ENCODE results near the gene TMEM145. TPM values are rescaled to one million over a fixed set of nuclear protein-coding genes. Genes with fewer than 3 reads are reported as not detected.
A peak's percentile ranks its signal among the peaks of the same experiment; 100 is the strongest.

TMEM145 gene
- total and polyA plus RNA-seq, 10 of the 15 experiments (the other 5 are each of a cell fraction or from before 2014, with no cell fraction given), result 0.04 to 0.97 (median 0.16) TPM; not detected in 4

DNA sequence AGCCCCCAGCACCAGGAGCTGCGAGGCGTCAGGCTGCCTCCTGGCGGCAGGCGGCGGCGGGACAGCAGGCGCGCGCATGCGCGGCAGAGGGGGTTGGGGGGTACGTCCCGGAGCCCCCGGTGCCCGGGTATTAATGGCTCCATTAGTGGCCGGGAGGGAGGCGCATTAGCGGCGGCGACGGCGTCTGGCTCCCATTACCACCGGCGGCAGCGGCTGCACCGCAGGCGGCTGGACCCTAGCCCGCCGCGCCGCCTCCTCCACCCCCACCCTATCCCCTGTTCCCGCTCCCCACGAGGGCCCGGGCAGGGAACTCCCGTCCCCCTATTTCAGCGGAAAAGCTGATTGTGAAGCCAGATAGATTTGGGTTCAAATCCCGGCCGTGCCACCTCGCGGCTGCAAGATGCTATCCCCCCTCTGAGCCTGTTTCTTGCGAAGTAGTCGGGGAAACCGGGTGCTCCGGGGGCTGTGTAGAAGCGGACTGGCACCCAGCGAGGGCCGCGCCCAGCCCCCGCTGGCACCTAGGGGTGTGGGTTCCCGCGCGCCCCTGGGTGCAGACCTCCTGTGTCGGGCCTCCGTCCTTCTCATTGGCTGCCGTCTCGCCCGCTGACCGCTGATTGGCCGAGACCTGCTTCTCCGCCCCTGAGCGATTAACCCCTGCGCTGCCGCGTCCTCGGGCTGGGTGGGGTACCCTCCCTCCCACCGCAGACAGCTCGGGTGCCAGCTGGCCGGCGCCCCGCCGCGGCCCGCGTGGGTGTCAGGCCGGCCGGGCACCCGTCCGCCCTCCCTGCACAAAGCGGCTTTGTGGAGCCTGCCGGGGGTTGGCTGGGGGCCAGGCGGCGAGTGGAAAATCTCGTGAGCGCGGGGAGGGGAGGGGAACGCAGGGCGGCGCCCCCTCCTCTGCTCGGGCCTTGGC is 33.0 kb upstream of the TMEM145 start (continued):
- TF ChIP-seq, protein P1, sequence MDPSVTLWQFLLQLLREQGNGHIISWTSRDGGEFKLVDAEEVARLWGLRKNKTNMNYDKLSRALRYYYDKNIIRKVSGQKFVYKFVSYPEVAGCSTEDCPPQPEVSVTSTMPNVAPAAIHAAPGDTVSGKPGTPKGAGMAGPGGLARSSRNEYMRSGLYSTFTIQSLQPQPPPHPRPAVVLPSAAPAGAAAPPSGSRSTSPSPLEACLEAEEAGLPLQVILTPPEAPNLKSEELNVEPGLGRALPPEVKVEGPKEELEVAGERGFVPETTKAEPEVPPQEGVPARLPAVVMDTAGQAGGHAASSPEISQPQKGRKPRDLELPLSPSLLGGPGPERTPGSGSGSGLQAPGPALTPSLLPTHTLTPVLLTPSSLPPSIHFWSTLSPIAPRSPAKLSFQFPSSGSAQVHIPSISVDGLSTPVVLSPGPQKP (IDR thresholded peaks at IDR 0.05; ENCODE audit: low read depth, low read length), result 0 out of 2 replicates have a peak, but pooled peaks have one; percentile 18
- TF ChIP-seq FOS (IDR thresholded peaks at IDR 0.05; ENCODE audit: borderline replicate concordance, extremely low read depth, insufficient read length), result peak; percentile 58
- no peak for TF ChIP-seq SMAD5 (IDR thresholded peaks at IDR 0.05; ENCODE audit: low read depth)
- TF ChIP-seq SMC3 (IDR thresholded peaks at IDR 0.05; ENCODE audit: borderline replicate concordance, low read length), result peak; percentile 63; the same call in 1 of the 2 replicates
- TF ChIP-seq TBL1XR1 (IDR thresholded peaks at IDR 0.05; ENCODE audit: low read depth, low read length), result no peak
- no peak for TF ChIP-seq KAT2A (conservative IDR thresholded peaks at IDR 0.05; ENCODE audit: control insufficient read depth, low read depth, low read length)
- TF ChIP-seq, protein P2, sequence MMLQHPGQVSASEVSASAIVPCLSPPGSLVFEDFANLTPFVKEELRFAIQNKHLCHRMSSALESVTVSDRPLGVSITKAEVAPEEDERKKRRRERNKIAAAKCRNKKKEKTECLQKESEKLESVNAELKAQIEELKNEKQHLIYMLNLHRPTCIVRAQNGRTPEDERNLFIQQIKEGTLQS (IDR thresholded peaks at IDR 0.05; ENCODE audit: borderline replicate concordance, extremely low read depth, low read depth, low read length), result no peak
- no peak for TF ChIP-seq CEBPB (IDR thresholded peaks at IDR 0.05; ENCODE audit: borderline replicate concordance in 1 of 2, low read depth in 2 of 2, low read length in 2 of 2)
- TF ChIP-seq STAT3 (IDR thresholded peaks at IDR 0.05; ENCODE audit: low read depth, low read length), result no peak
- 0 out of 2 replicates have a peak, but pooled peaks have one; percentile 22 for TF ChIP-seq MTA3 (IDR thresholded peaks at IDR 0.05; ENCODE audit: borderline replicate concordance, low read length)
- TF ChIP-seq NFYA (IDR thresholded peaks at IDR 0.05; ENCODE audit: borderline replicate concordance, low read depth, low read length), result peak; percentile 56; the same call in 1 of the 2 replicates
- peak; percentile 82; the same call in 1 of the 2 replicates for TF ChIP-seq PAX5 (IDR thresholded peaks at IDR 0.05; ENCODE audit: borderline replicate concordance, low read depth, low read length)
- TF ChIP-seq HDGF (IDR thresholded peaks at IDR 0.05), result no peak; the same call in 1 of the 2 replicates
- TF ChIP-seq, protein P3, sequence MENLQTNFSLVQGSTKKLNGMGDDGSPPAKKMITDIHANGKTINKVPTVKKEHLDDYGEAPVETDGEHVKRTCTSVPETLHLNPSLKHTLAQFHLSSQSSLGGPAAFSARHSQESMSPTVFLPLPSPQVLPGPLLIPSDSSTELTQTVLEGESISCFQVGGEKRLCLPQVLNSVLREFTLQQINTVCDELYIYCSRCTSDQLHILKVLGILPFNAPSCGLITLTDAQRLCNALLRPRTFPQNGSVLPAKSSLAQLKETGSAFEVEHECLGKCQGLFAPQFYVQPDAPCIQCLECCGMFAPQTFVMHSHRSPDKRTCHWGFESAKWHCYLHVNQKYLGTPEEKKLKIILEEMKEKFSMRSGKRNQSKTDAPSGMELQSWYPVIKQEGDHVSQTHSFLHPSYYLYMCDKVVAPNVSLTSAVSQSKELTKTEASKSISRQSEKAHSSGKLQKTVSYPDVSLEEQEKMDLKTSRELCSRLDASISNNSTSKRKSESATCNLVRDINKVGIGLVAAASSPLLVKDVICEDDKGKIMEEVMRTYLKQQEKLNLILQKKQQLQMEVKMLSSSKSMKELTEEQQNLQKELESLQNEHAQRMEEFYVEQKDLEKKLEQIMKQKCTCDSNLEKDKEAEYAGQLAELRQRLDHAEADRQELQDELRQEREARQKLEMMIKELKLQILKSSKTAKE (IDR thresholded peaks at IDR 0.05; ENCODE audit: low read depth, poor library complexity, severe bottlenecking), result no peak
- TF ChIP-seq CREB1 (IDR thresholded peaks at IDR 0.05; ENCODE audit: low read depth), result peak; percentile 55; the same call in 1 of the 2 replicates
- no peak for TF ChIP-seq RBBP5 (conservative IDR thresholded peaks at IDR 0.05)
- TF ChIP-seq, protein P4, sequence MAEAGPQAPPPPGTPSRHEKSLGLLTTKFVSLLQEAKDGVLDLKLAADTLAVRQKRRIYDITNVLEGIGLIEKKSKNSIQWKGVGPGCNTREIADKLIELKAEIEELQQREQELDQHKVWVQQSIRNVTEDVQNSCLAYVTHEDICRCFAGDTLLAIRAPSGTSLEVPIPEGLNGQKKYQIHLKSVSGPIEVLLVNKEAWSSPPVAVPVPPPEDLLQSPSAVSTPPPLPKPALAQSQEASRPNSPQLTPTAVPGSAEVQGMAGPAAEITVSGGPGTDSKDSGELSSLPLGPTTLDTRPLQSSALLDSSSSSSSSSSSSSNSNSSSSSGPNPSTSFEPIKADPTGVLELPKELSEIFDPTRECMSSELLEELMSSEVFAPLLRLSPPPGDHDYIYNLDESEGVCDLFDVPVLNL (IDR thresholded peaks at IDR 0.05; ENCODE audit: low read depth, low read length), result peak; percentile 81
- peak; percentile 91 for TF ChIP-seq TCF3 (IDR thresholded peaks at IDR 0.05; ENCODE audit: borderline replicate concordance, insufficient read depth, low read depth, low read length)
- peak; percentile 98 for TF ChIP-seq NFYB (IDR thresholded peaks at IDR 0.05; ENCODE audit: insufficient read depth, low read depth, low read length)
- TF ChIP-seq ESRRA (IDR thresholded peaks at IDR 0.05; ENCODE audit: low read length), result no peak
- no peak for TF ChIP-seq JUNB (IDR thresholded peaks at IDR 0.05)
- 0 out of 4 replicates have a peak, but pooled peaks of 1 of the 2 experiments have one; percentile 16 for TF ChIP-seq IKZF2 (IDR thresholded peaks at IDR 0.05)
- TF ChIP-seq RELA (IDR thresholded peaks at IDR 0.05; ENCODE audit: borderline replicate concordance, partially characterized antibody), result no peak
- no peak for TF ChIP-seq NR2C1 (IDR thresholded peaks at IDR 0.05)

Data from GM12878 (cell line).